ENCODE measurements around the gene ABL2.

The ABL2 gene

DNA sequence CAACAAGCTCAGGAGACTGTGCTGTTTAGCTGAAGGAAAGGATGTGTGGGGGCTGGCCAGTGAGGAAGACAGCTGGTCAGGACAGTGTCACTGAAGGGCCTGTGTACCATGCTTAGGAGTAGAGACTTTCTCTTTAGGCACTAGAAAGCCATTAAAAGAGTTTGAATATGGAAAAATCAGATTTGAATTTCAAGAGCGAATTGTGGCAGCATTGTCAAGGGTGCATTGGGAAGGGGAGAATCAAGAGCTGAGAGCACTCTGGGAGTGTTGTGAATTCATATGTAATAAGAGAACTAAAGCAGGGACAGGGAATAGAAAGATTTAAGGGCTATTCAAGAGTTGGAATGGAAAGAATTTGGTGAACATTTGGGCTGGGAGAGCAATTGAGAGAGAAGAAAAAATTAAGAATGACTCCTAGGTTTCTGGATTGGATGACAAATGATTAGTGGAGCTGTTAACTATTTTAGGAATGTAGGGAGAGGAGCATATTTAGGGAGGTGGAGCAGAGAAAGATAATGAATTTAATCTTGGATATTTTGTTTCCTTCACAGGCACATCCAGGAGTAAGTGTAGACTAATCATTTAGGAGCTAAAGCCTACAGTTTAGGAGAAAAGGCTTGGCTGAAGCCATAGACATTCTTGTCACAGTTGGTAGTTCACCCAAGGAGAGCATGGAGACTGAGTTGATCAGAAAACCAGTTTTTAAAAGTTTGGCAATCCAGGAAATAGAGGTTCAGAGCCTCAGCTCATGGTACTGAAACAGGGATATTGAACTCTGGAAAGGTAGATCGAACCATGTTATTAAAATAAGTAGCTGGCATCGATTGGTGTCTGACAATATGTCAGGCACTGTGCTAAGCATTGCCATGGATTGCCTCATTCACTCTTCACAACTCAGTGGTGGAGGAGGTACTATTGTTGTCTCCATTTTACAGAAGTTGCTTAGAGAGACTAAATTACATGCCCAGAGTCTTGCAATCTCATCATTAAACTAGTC is 170.7 kb downstream of the ABL2 start:
- in situ Hi-C loops (cut with MboI; ENCODE audit: low sequenced_read_pairs): no loop called here

GRCh38 chr1:179055937-179056336 is 173.5 kb downstream of the ABL2 start:
- in situ Hi-C loops (cut with MboI; ENCODE audit: low sequenced_read_pairs): no loop called here

DNA sequence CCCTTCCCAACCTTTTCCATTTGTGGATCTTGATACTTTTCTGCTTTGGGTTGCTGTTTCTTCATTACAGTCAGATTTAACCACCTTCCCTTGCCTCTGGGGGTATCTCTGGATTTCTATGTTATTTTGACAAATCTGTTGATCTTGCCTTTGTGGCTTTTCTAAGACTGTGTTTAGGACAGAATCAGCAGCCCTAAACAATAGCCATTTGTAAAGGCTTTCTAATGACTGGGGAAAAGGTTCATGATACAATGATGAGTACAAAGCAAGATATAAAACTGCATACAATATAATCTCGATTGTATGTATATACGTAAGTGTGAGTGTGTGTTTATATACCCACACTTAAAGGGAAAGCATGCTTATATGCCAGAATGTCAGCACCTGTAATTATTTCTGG is 176.0 kb downstream of the ABL2 start:
- in situ Hi-C loops (cut with MboI; ENCODE audit: low sequenced_read_pairs): no loop called here

- in situ Hi-C loops (cut with MboI; ENCODE audit: low sequenced_read_pairs): no loop called here
Measured at GRCh38 chr1:179052776-179053175, 176.7 kb downstream of the ABL2 start.
